Measurements from ENCODE around the gene TAF13. TPM values are rescaled to one million over a fixed set of nuclear protein-coding genes. Genes with fewer than 3 reads are reported as not detected.
"Not testable (repeated sequence)": the region's sequence is repeated elsewhere in the genome, so short reads cannot be mapped to it uniquely, and the experiment has no call there.

Gene TAF13
- total RNA-seq, 1 donor from 2014 or later, result 28.7 TPM

DNA sequence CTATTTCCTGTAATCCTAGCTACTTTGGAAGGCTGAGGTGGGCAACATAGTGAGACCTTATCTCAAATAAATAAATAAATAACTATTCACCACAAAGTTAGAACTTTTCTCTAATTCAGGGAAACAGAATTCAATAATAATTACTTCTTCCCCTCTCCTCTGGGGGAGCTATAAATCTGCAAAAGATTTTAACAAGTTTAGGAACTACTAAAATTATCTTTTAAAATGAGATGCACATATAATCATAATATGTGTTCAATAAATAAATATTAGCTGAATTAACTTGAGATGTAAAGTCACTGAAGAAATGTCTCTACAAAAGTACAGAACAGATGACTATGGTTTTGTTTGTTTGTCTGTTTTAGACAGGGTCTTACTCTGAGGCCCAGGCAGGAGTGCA lies 48.0 kb downstream of the TAF13 start:
- no peak overlapping the region for H3K27ac ChIP-seq
- H3K9me3 ChIP-seq, result no peaks in the 10 kb centered on the region
- H3K4me3 ChIP-seq, result no peak overlapping the region
- intact Hi-C loops (cut with DNase I), result no loop called here
- peaks cover 0 to 6% of the 10 kb centered on the region in 2 donors for H3K36me3 ChIP-seq
- DNase-seq (ENCODE audit: extremely low spot score in 2 of 2), result no peak
- H3K27me3 ChIP-seq, result no peaks in the 10 kb centered on the region
- no peak for TF ChIP-seq POLR2A (IDR thresholded peaks at IDR 0.05)
- TF ChIP-seq, protein P1, sequence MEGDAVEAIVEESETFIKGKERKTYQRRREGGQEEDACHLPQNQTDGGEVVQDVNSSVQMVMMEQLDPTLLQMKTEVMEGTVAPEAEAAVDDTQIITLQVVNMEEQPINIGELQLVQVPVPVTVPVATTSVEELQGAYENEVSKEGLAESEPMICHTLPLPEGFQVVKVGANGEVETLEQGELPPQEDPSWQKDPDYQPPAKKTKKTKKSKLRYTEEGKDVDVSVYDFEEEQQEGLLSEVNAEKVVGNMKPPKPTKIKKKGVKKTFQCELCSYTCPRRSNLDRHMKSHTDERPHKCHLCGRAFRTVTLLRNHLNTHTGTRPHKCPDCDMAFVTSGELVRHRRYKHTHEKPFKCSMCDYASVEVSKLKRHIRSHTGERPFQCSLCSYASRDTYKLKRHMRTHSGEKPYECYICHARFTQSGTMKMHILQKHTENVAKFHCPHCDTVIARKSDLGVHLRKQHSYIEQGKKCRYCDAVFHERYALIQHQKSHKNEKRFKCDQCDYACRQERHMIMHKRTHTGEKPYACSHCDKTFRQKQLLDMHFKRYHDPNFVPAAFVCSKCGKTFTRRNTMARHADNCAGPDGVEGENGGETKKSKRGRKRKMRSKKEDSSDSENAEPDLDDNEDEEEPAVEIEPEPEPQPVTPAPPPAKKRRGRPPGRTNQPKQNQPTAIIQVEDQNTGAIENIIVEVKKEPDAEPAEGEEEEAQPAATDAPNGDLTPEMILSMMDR (IDR thresholded peaks at IDR 0.05), result no peak
- TF ChIP-seq POLR2AphosphoS5 (IDR thresholded peaks at IDR 0.05; ENCODE audit: insufficient read depth in 1 of 2, low read depth in 1 of 2), result no peak
- no peaks in the 10 kb centered on the region for H3K4me1 ChIP-seq

DNA sequence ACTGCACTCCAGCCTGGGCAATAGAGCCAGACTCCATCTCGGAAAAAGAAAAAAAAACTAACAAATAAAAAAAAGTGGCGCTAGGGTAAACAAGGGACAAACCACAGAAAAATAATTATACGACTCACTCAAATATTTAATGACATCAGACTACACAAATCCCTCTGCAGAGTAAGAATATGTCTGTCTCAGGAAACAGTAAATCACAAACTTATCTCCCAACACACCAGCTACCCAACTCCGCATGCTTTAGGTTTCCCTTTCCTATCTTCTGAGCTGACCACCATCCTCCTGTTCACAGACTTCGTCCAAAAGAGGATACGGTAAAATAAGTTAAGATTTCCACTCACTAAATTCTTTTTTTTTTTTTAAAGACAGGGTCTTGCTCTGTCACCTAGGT lies 50.1 kb downstream of the TAF13 start:
- Histone ChIP-seq H3K36me3 (peaks cover 0 to 15% of the 10 kb centered on the region in 2 donors), H3K27me3 (no peaks in the 10 kb centered on the region), H3K4me3 (no peak overlapping the region), H3K4me1 (no peaks in the 10 kb centered on the region), H3K27ac (no peak overlapping the region), H3K9me3 (no peaks in the 10 kb centered on the region)
- no peak for DNase-seq (ENCODE audit: extremely low spot score in 2 of 2)
- intact Hi-C loops (cut with DNase I), result no loop called here
- TF ChIP-seq POLR2AphosphoS5 (IDR thresholded peaks at IDR 0.05; ENCODE audit: insufficient read depth in 1 of 2, low read depth in 1 of 2) (no peak), POLR2A (IDR thresholded peaks at IDR 0.05) (no peak)
- TF ChIP-seq, protein P1 (IDR thresholded peaks at IDR 0.05), result no peak

DNA sequence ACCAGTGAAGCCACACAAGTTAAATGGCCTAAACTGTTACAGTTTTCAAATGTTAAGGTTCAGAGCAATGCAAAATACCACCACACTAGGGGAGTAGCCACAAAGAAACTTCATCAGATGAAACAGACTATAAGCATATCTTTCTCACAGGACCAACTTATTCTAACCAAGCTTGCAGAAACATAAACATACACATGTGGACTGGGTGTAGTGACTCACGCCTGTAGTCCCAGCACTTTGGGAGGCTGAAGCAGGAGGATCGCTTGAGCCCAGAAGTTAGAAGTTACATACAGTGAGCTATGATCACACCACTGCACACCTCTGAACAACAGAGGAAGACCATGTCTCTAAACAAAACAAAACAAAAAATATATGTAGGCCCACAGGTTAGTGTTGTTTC lies 51.2 kb downstream of the TAF13 start:
- intact Hi-C loops (cut with DNase I), result no loop called here
- no peak for DNase-seq (ENCODE audit: extremely low spot score in 2 of 2)
- H3K9me3 ChIP-seq, result no peaks in the 10 kb centered on the region
- no peaks in the 10 kb centered on the region for H3K27me3 ChIP-seq
- TF ChIP-seq, protein P1 (IDR thresholded peaks at IDR 0.05), result no peak
- TF ChIP-seq POLR2A (IDR thresholded peaks at IDR 0.05) (no peak), POLR2AphosphoS5 (IDR thresholded peaks at IDR 0.05; ENCODE audit: insufficient read depth in 1 of 2, low read depth in 1 of 2) (no peak)
- H3K4me3 ChIP-seq, result no peak overlapping the region
- peaks cover 0 to 15% of the 10 kb centered on the region in 2 donors for H3K36me3 ChIP-seq
- H3K27ac ChIP-seq, result no peak overlapping the region
- H3K4me1 ChIP-seq, result no peaks in the 10 kb centered on the region

DNA sequence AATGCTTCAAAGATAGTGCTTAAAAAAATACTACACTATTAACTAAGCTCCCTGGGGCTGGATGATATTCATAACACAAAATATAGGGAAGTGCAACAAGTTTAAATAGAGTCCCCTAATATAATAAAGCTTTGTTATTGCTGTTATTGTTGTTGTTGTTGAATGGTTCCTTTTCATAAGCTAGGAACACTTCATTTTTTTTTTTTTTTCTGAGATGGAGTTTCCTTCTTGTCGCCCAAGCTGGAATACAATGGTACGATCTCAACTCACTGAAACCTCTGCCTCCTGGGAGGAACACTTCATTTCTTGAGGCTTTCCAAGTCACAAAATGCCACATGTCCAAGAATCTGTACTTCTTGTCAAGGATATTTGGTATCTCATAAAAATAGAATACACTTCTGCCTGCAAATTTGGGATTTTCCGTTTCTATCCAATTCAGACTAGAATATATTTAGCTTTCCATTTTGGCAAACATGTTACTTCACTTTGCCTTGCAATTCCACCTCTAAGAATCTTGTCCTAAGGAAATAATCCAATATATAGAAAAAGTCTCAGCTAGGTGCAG lies 55.0 kb downstream of the TAF13 start:
- H3K27me3 ChIP-seq, result no peaks in the 10 kb centered on the region
- peaks cover 0 to 31% of the 10 kb centered on the region in 2 donors for H3K36me3 ChIP-seq
- H3K4me3 ChIP-seq, result no peak overlapping the region
- H3K4me1 ChIP-seq, result no peaks in the 10 kb centered on the region
- H3K27ac ChIP-seq, result no peak overlapping the region
- no peaks in the 10 kb centered on the region for H3K9me3 ChIP-seq
- intact Hi-C loops (cut with DNase I), result no loop called here
- TF ChIP-seq, protein P1 (IDR thresholded peaks at IDR 0.05), result no peak
- no peak for TF ChIP-seq POLR2A (IDR thresholded peaks at IDR 0.05)
- no peak for TF ChIP-seq POLR2AphosphoS5 (IDR thresholded peaks at IDR 0.05; ENCODE audit: insufficient read depth in 1 of 2, low read depth in 1 of 2)
- no peak for DNase-seq (ENCODE audit: extremely low spot score in 2 of 2)

DNA sequence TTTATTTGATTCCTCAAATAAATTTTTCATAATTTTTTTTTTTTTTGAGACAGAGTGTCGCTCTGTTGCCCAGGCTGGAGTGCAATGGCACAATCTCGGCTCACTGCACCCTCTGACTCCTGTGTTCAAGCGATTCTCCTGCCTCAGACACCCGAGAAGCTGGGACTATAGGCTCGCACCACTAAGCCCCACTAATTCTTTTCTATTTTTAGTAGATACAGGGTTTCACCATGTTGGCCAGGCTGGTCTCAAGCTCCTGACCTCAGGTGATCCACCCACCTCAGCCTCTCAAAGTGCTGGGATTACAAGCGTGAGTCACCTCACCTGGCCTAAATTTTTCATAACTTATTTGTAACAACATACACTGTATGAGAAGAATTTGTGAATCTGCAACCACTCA lies 58.1 kb downstream of the TAF13 start:
- H3K27me3 ChIP-seq; DNase-seq (ENCODE audit: extremely low spot score in 2 of 2); H3K4me3 ChIP-seq; H3K4me1 ChIP-seq; H3K27ac ChIP-seq; intact Hi-C loops (cut with DNase I); H3K9me3 ChIP-seq: not testable (repeated sequence)
- peaks cover 0 to 35% of the 10 kb centered on the region in 2 donors for H3K36me3 ChIP-seq

Measured in vagina (tissue), 2 donors.